Measurements from ENCODE around the gene AHNAK.
A peak's percentile ranks its signal among the peaks of the same experiment; 100 is the strongest.

The AHNAK gene

GRCh38 chr11:62406034-62406433 lies 140.6 kb downstream of the AHNAK start:
- DNase-seq, result no peak

GRCh38 chr11:62404901-62405300 lies 141.7 kb downstream of the AHNAK start:
- DNase-seq, result no peak

GRCh38 chr11:62404435-62404834 lies 142.2 kb downstream of the AHNAK start:
- no peak for DNase-seq

- DNase-seq, result no peak
Measured at GRCh38 chr11:62402960-62403730, 143.5 kb downstream of the AHNAK start.

GRCh38 chr11:62402226-62402959 lies 144.2 kb downstream of the AHNAK start:
- peak in 8 of 56 donors; percentile 16 to 40 (median 24) for DNase-seq

GRCh38 chr11:62401811-62402210 lies 144.8 kb downstream of the AHNAK start:
- peak in 1 of 56 donors; percentile 11 for DNase-seq

GRCh38 chr11:62401356-62401755 lies 145.2 kb downstream of the AHNAK start:
- no peak for DNase-seq

- peak in 47 of 56 donors; percentile 10 to 86 (median 58) for DNase-seq
Measured at GRCh38 chr11:62400760-62401159, 145.8 kb downstream of the AHNAK start.

- DNase-seq, result no peak
Measured at GRCh38 chr11:62400281-62400680, 146.3 kb downstream of the AHNAK start.

GRCh38 chr11:62399878-62400266 lies 146.7 kb downstream of the AHNAK start:
- DNase-seq, result no peak

- peak in 6 of 56 donors; percentile 13 to 49 (median 33) for DNase-seq
Measured at GRCh38 chr11:62399172-62399877, 147.3 kb downstream of the AHNAK start.

GRCh38 chr11:62398011-62398994 lies 148.3 kb downstream of the AHNAK start:
- DNase-seq, result no peak

- no peak for DNase-seq
Measured at GRCh38 chr11:62395885-62396551, 150.6 kb downstream of the AHNAK start.

- DNase-seq, result peak in 46 of 56 donors; percentile 18 to 84 (median 56)
Measured at GRCh38 chr11:62394825-62395538, 151.6 kb downstream of the AHNAK start.

GRCh38 chr11:62393735-62394134 lies 152.9 kb downstream of the AHNAK start:
- no peak for DNase-seq

GRCh38 chr11:62393061-62393611 lies 153.5 kb downstream of the AHNAK start:
- DNase-seq, result no peak

GRCh38 chr11:62392506-62392905 lies 154.1 kb downstream of the AHNAK start:
- no peak for DNase-seq

- DNase-seq, result no peak
Measured at GRCh38 chr11:62391642-62392425, 154.8 kb downstream of the AHNAK start.

Data from amygdala (tissue), 56 donors.